Stimulated activated CD8-positive, alpha-beta memory T cell treated with anti-CD3 and anti-CD28 coated beads, Interleukin-15, amount 100 ng/mL, for 4 hours (primary cell): Measurements from ENCODE around the gene SNAI3.

Experiments
- DNase-seq, 2 donors: peaks; one replicate each; pipeline ENCODE4 v3.0.0-alpha.2; 2020; ENCODE audit warnings: low read depth in 2 of 2

SNAI3 gene

GRCh38 chr16:88691924-88692560 lies 5.7 kb upstream of the SNAI3 start:
- DNase-seq: no peak

GRCh38 chr16:88691129-88691813 lies 5.0 kb upstream of the SNAI3 start:
- DNase-seq: no peak

- no peak for DNase-seq
Observed at GRCh38 chr16:88690341-88691128, 4.2 kb upstream of the SNAI3 start.

- no peak for DNase-seq
Observed at GRCh38 chr16:88688013-88688778, 1.9 kb upstream of the SNAI3 start.

- DNase-seq: no peak
Observed at GRCh38 chr16:88687676-88688012, 1.3 kb upstream of the SNAI3 start.

GRCh38 chr16:88687254-88687576 lies 908 bp upstream of the SNAI3 start:
- DNase-seq: no peak

GRCh38 chr16:88686062-88686438 lies 257 bp downstream of the SNAI3 start:
- DNase-seq: no peak

GRCh38 chr16:88685156-88686061 lies 898 bp downstream of the SNAI3 start:
- peak in 1 of 2 donors; percentile 49 for DNase-seq

- no peak for DNase-seq
Observed at GRCh38 chr16:88684569-88685155, 1.6 kb downstream of the SNAI3 start.

- DNase-seq: no peak
Observed at GRCh38 chr16:88681709-88682451, 4.4 kb downstream of the SNAI3 start.

GRCh38 chr16:88681084-88681680 lies 5.1 kb downstream of the SNAI3 start:
- no peak for DNase-seq

- no peak for DNase-seq
Observed at GRCh38 chr16:88680554-88681083, 5.7 kb downstream of the SNAI3 start.

GRCh38 chr16:88678224-88678979 lies 7.9 kb downstream of the SNAI3 start:
- DNase-seq: no peak

- DNase-seq: no peak
Observed at GRCh38 chr16:88677721-88678120, 8.6 kb downstream of the SNAI3 start.

GRCh38 chr16:88676502-88677242 lies 9.6 kb downstream of the SNAI3 start:
- DNase-seq: no peak

- no peak for DNase-seq
Observed at GRCh38 chr16:88673716-88674379, 12.5 kb downstream of the SNAI3 start.

GRCh38 chr16:88672776-88673175 lies 13.5 kb downstream of the SNAI3 start:
- DNase-seq: no peak

GRCh38 chr16:88671806-88672205 lies 14.5 kb downstream of the SNAI3 start:
- DNase-seq: no peak
